Endothelial cell of umbilical vein (primary cell): Measurements from ENCODE around the gene SLC43A1. TPM values are rescaled to one million over a fixed set of nuclear protein-coding genes. Genes with fewer than 3 reads are reported as not detected.

Experiments
- BruUV-seq: library from RNA; stranded (reverse); fragments of 400-500 nt; replicated peaks from 2 replicates; lab custom pipeline; 2021; lab: Mats Ljungman, UMichigan
- CTCF ChIA-PET: fragments of 300-600, 350-600 bp; sonication (Branson Sonifier 250); formaldehyde crosslinking; loops from one replicate; lab custom pipeline; 2021; ENCODE audit warnings: antibody characterized with exemption, inconsistent platforms; lab: Charles Lee
- POLR2A ChIA-PET: fragments of 300-600, 350-600 bp; sonication (Branson Sonifier 250); formaldehyde crosslinking; loops from one replicate; lab custom pipeline; 2021; ENCODE audit warnings: antibody characterized with exemption, inconsistent platforms; lab: Charles Lee
- DNase-seq: peaks from one replicate; pipeline ENCODE4 v3.0.0-alpha.2; 2011; ENCODE audit warnings: low read depth, low spot score
- FAIRE-seq: peaks from 2 replicates; lab custom pipeline; 2011; peaks lifted over from hg19 to GRCh38; lab: Jason Lieb, UNC
- H2AFZ ChIP-seq: 2 replicates; pipeline ENCODE4 v1.6.0; 2012; ENCODE audit warnings: low read depth, low read length, control low read depth, inconsistent platforms
- H3K27ac ChIP-seq: 2 replicates; pipeline ENCODE4 v1.5.1; 2011; ENCODE audit warnings: low read depth, mild to moderate bottlenecking, control low read depth, low read length, moderate library complexity; ENCODE audit not compliant: insufficient read depth
- H3K27me3 ChIP-seq, 2 experiments: 2 replicates each; pipeline versions ENCODE4 v1.6.0 to v1.6.1; 2011; ENCODE audit warnings: low read length in 2 of 2, mixed read lengths in 1 of 2; ENCODE audit not compliant: control insufficient read depth in 2 of 2, insufficient read depth in 2 of 2
- H3K36me3 ChIP-seq, 2 experiments: 2 replicates in 1 of 2; 3 replicates in 1 of 2; pipeline ENCODE4 v1.5.1; 2011; ENCODE audit warnings: low read length in 2 of 2, mild to moderate bottlenecking in 1 of 2, moderate library complexity in 1 of 2; ENCODE audit not compliant: control insufficient read depth in 2 of 2, insufficient read depth in 2 of 2; ENCODE audit errors: extremely low read depth in 1 of 2
- H3K4me1 ChIP-seq: 3 replicates; pipeline ENCODE4 v1.5.1; 2011; ENCODE audit warnings: mild to moderate bottlenecking, low read length; ENCODE audit not compliant: control insufficient read depth, insufficient read depth; ENCODE audit errors: extremely low read depth
- H3K4me2 ChIP-seq: 2 replicates; pipeline ENCODE4 v1.6.1; 2011; ENCODE audit warnings: low read length, control low read depth, mixed read lengths; ENCODE audit not compliant: insufficient read depth
- H3K4me3 ChIP-seq, 3 experiments: fragments of 200-600 bp in 1 of 3; sonication (generic), shearing (Covaris generic) in 1 of 3; replicated peaks in 1 of 3; 2 replicates each; pipeline ENCODE4 v1.5.1; 2011 to 2016; ENCODE audit warnings: control low read depth in 3 of 3, low read length in 3 of 3, mild to moderate bottlenecking in 2 of 3, inconsistent platforms in 1 of 3, low read depth in 1 of 3, moderate library complexity in 1 of 3; ENCODE audit not compliant: insufficient read depth in 1 of 3
- H3K79me2 ChIP-seq: 2 replicates; pipeline ENCODE4 v1.6.0; 2012; ENCODE audit warnings: low read length, inconsistent platforms; ENCODE audit not compliant: control insufficient read depth, insufficient read depth
- H3K9ac ChIP-seq: replicated peaks from 2 replicates; pipeline ENCODE3; 2011; ENCODE audit warnings: low read length, control low read depth; ENCODE audit not compliant: insufficient read depth; ENCODE audit errors: extremely low read depth
- H3K9me1 ChIP-seq: replicated peaks from 3 replicates; pipeline ENCODE4 v1.6.0; 2011; ENCODE audit warnings: mild to moderate bottlenecking, low read length; ENCODE audit not compliant: control insufficient read depth, insufficient read depth; ENCODE audit errors: extremely low read depth
- H3K9me3 ChIP-seq: replicated peaks from 2 replicates; pipeline ENCODE4 v1.5.1; 2012; ENCODE audit warnings: low read length, inconsistent platforms; ENCODE audit not compliant: control insufficient read depth, insufficient read depth
- H4K20me1 ChIP-seq: replicated peaks from 2 replicates; pipeline ENCODE3; 2011; ENCODE audit warnings: mild to moderate bottlenecking, low read length; ENCODE audit not compliant: control insufficient read depth, insufficient read depth; ENCODE audit errors: extremely low read depth
- CTCF ChIP-seq, 2 donors: IDR thresholded peaks; 1 replicate in 1 of 2; 2 replicates in 1 of 2; pipeline ENCODE4 v1.5.1; 2011; ENCODE audit warnings: low read length in 2 of 2, mild to moderate bottlenecking in 2 of 2, moderate library complexity in 2 of 2, control low read depth in 1 of 2, inconsistent platforms in 1 of 2, low read depth in 1 of 2; ENCODE audit not compliant: insufficient read depth in 1 of 2; ENCODE audit errors: extremely low read depth in 1 of 2
- EZH2 ChIP-seq: IDR thresholded peaks from 2 replicates; pipeline ENCODE4 v1.6.1; 2012; ENCODE audit warnings: borderline replicate concordance, low read depth, mild to moderate bottlenecking, moderate library complexity, low read length, inconsistent platforms; ENCODE audit not compliant: severe bottlenecking
- FOS ChIP-seq: IDR thresholded peaks from 2 replicates; pipeline ENCODE4 v1.6.1; 2011; ENCODE audit warnings: mild to moderate bottlenecking, low read length, moderate library complexity, borderline replicate concordance; ENCODE audit not compliant: insufficient read depth
- GATA2 ChIP-seq: IDR thresholded peaks from 2 replicates; pipeline ENCODE4 v1.7.0; 2011; ENCODE audit warnings: low read depth, mild to moderate bottlenecking, moderate library complexity, mixed read lengths, low read length; ENCODE audit not compliant: insufficient read length, insufficient read depth
- JUN ChIP-seq: IDR thresholded peaks from 2 replicates; pipeline ENCODE4 v1.6.1; 2011; ENCODE audit warnings: borderline replicate concordance, low read depth; ENCODE audit not compliant: insufficient read length, insufficient read depth
- MAX ChIP-seq: IDR thresholded peaks from 2 replicates; pipeline ENCODE4 v1.6.1; 2011; ENCODE audit not compliant: insufficient read depth, insufficient read length
- MYC ChIP-seq: IDR thresholded peaks from one replicate; pipeline ENCODE4 v1.6.1; 2011; ENCODE audit warnings: mild to moderate bottlenecking, low read depth, low read length
- POLR2A ChIP-seq: IDR thresholded peaks from 2 replicates; pipeline ENCODE4 v1.6.1; 2012; ENCODE audit warnings: low read depth, mild to moderate bottlenecking, control low read depth, low read length
- POLR2AphosphoS5 ChIP-seq: IDR thresholded peaks from 2 replicates; pipeline ENCODE4 v1.6.1; 2012; ENCODE audit warnings: low read depth, mild to moderate bottlenecking, control low read depth, low read length, moderate library complexity; ENCODE audit not compliant: insufficient read depth
- dilution Hi-C: fragments of 300-500 bp; cut with MboI; formaldehyde crosslinking; loops from one replicate; pipeline ENCODE4 v1.15.0; 2019; ENCODE audit warnings: low sequenced_read_pairs; ENCODE audit not compliant: extremely low pct_ligation_motif_present
- intact Hi-C: fragments of 100-400 bp; cut with micrococcal nuclease; formaldehyde crosslinking; loops from one replicate; pipeline ENCODE4 v1.10.0; 2022
- polyA plus RNA-seq, 4 experiments: library from polyadenylated mRNA; depleted of rRNA in 3 of 4; stranded (reverse) in 3 of 4; unstranded in 1 of 4; fragments of >200 nt; gene quantifications; 2 replicates each; pipeline versions ENCODE4 v1.2.1 to v1.2.3, GENCODE V29; 2011 to 2012; ENCODE audit warnings: missing spikeins in 1 of 4
- total RNA-seq: library from RNA; stranded (reverse); gene quantifications from 2 replicates; pipeline ENCODE4 v1.2.3, GENCODE V29; 2021

SLC43A1 gene
- total and polyA plus RNA-seq, 2 donors (not counting 3 experiments of a cell fraction or from before 2014, with no cell fraction given), result 13.7 to 19.5 TPM

- no peak overlapping the region for H3K9ac ChIP-seq
- no peak overlapping the region for H3K4me3 ChIP-seq
- H3K4me2 ChIP-seq, result no peak overlapping the region
- H3K36me3 ChIP-seq, result no peaks in the 10 kb centered on the region
- BruUV-seq, result no TSS peak
- no peaks in the 10 kb centered on the region for H3K9me1 ChIP-seq
- no peak overlapping the region for H3K27ac ChIP-seq
- peaks cover 7% of the 10 kb centered on the region for H3K4me1 ChIP-seq
- TF ChIP-seq GATA2 (no peak), EZH2 (no peak), MAX (no peak), CTCF (IDR thresholded peaks at IDR 0.05; ENCODE audit: extremely low read depth in 1 of 2, insufficient read depth in 1 of 2, low read depth in 1 of 2, low read length in 2 of 2) (no peak), JUN (no peak), POLR2A (no peak), POLR2AphosphoS5 (no peak), FOS (no peak), MYC (no peak)
- no peaks in the 10 kb centered on the region for H4K20me1 ChIP-seq
- H3K27me3 ChIP-seq, result peaks cover 5 to 27% of the 10 kb centered on the region in 2 experiments
- H2AFZ ChIP-seq, result no peak overlapping the region
- ChIA-PET CTCF (interaction anchor here (1.0 to 9.9 kb wide), 9 partner anchors 9 to 169 kb away, joined by 3 to 152 read pairs (median 6); partner anchors contain the start of gene RTN4RL2), POLR2A (no interaction called here)
- DNase-seq (no peak), FAIRE-seq (no peak)
- no peaks in the 10 kb centered on the region for H3K9me3 ChIP-seq
- dilution Hi-C loops, result no loop called here
- H3K79me2 ChIP-seq, result no peaks in the 10 kb centered on the region
- intact Hi-C loops, result no loop called here
These were observed 39.8 kb downstream of the SLC43A1 start for GRCh38 chr11:57475671-57476046.
